T-cell (primary cell): ENCODE measurements around the gene NAPB. TPM values are rescaled to one million over a fixed set of nuclear protein-coding genes. Genes with fewer than 3 reads are reported as not detected.

Experiments used
- ATAC-seq, 4 experiments: fragments of 200-7000 bp in 3 of 4; fragments of 150-1000 bp in 1 of 4; cut with Tn5 transposase; replicated peaks in 1 of 4; 1 replicate in 3 of 4; 2 replicates in 1 of 4; pipeline ENCODE4 v1.10.0; 2021; ENCODE audit warnings: moderate library complexity in 3 of 4, mild to moderate bottlenecking in 2 of 4, moderate number of reproducible peaks in 1 of 4
- CTCF ChIA-PET, 2 donors: fragments of 300-600 bp; sonication (Branson Sonifier 250); formaldehyde crosslinking; loops; one replicate each; lab custom pipeline; 2022; ENCODE audit warnings: antibody characterized with exemption in 2 of 2; lab: Charles Lee
- POLR2A ChIA-PET, 2 donors: fragments of 300-600 bp; sonication (Branson Sonifier 250); formaldehyde crosslinking; loops; one replicate each; lab custom pipeline; 2022; ENCODE audit warnings: antibody characterized with exemption in 2 of 2; lab: Charles Lee
- DNase-seq, 35 experiments: peaks; one replicate each; pipeline versions ENCODE4 v3.0.0 to v3.0.0-alpha.2; 2013 to 2023
- H3K27ac ChIP-seq: one replicate; pipeline ENCODE4 v1.5.1; 2013; ENCODE audit warnings: low read length
- H3K27me3 ChIP-seq, 2 experiments: replicated peaks in 1 of 2; 1 replicate in 1 of 2; 2 replicates in 1 of 2; pipeline versions ENCODE4 v1.6.1 to v1.7.0; 2013; ENCODE audit warnings: low read length in 1 of 2, mixed read lengths in 1 of 2; ENCODE audit not compliant: control insufficient read depth in 2 of 2, insufficient read depth in 2 of 2; ENCODE audit errors: extremely low read depth in 1 of 2
- H3K36me3 ChIP-seq, 2 donors: 1 replicate in 1 of 2; 2 replicates in 1 of 2; pipeline versions ENCODE4 v1.6.1 to v1.7.0; 2013; ENCODE audit warnings: low read length in 1 of 2; ENCODE audit not compliant: control insufficient read depth in 2 of 2, insufficient read depth in 1 of 2; ENCODE audit errors: extremely low read depth in 1 of 2
- H3K4me1 ChIP-seq, 2 experiments: 1 replicate in 1 of 2; 2 replicates in 1 of 2; pipeline versions ENCODE4 v1.6.1 to v1.7.0; 2013; ENCODE audit warnings: low read length in 2 of 2, mixed read lengths in 1 of 2; ENCODE audit not compliant: insufficient read depth in 2 of 2, control insufficient read depth in 1 of 2; ENCODE audit errors: extremely low read depth in 1 of 2
- H3K4me3 ChIP-seq, 2 donors: 1 replicate in 1 of 2; 2 replicates in 1 of 2; pipeline versions ENCODE4 v1.5.1 to v1.7.0; 2013; ENCODE audit warnings: mild to moderate bottlenecking in 2 of 2, low read length in 1 of 2, moderate library complexity in 1 of 2; ENCODE audit not compliant: control insufficient read depth in 1 of 2; ENCODE audit errors: extremely low read depth in 1 of 2
- H3K9me3 ChIP-seq: 2 replicates; pipeline ENCODE4 v1.7.0; 2013
- H3K27ac Mint-ChIP-seq, 2 donors: one replicate each; pipeline ENCODE4 v1.8.0; 2020 to 2021; ENCODE audit warnings: mild to moderate bottlenecking in 2 of 2, mixed read lengths in 2 of 2
- H3K27me3 Mint-ChIP-seq, 2 donors: one replicate each; pipeline ENCODE4 v1.8.0; 2021 to 2022; ENCODE audit warnings: mixed read lengths in 2 of 2
- H3K36me3 Mint-ChIP-seq: one replicate; pipeline ENCODE4 v1.8.0; 2021; ENCODE audit warnings: mixed read lengths
- H3K4me1 Mint-ChIP-seq, 3 donors: one replicate each; pipeline ENCODE4 v1.8.0; 2020 to 2022; ENCODE audit warnings: mixed read lengths in 3 of 3, mild to moderate bottlenecking in 1 of 3
- H3K4me3 Mint-ChIP-seq, 3 donors: one replicate each; pipeline ENCODE4 v1.8.0; 2020 to 2022; ENCODE audit warnings: mild to moderate bottlenecking in 3 of 3, mixed read lengths in 3 of 3, moderate library complexity in 3 of 3
- H3K9me3 Mint-ChIP-seq, 3 donors: one replicate each; pipeline ENCODE4 v1.8.0; 2020 to 2022; ENCODE audit warnings: mixed read lengths in 3 of 3
- WGBS: methylation state at CpG from one replicate; pipeline ENCODE4 v1.1.5; 2013; ENCODE audit warnings: missing lambda C conversion rate; ENCODE audit not compliant: insufficient coverage; 5-methylcytosine and 5-hydroxymethylcytosine counted together
- total RNA-seq, 35 experiments: library from RNA in 6 of 35; stranded (reverse) in 6 of 35; fragments of 120-200 nt in 1 of 35; gene quantifications; one replicate each; pipeline versions ENCODE4 v1.2.1 to v1.2.4 and lab custom pipeline; 2013 to 2026

The NAPB gene
- total RNA-seq, 5 donors from 2014 or later (not counting 1 experiment from before 2014, with no cell fraction given) = 10.4 to 14.6 (median 12.2) TPM

DNA sequence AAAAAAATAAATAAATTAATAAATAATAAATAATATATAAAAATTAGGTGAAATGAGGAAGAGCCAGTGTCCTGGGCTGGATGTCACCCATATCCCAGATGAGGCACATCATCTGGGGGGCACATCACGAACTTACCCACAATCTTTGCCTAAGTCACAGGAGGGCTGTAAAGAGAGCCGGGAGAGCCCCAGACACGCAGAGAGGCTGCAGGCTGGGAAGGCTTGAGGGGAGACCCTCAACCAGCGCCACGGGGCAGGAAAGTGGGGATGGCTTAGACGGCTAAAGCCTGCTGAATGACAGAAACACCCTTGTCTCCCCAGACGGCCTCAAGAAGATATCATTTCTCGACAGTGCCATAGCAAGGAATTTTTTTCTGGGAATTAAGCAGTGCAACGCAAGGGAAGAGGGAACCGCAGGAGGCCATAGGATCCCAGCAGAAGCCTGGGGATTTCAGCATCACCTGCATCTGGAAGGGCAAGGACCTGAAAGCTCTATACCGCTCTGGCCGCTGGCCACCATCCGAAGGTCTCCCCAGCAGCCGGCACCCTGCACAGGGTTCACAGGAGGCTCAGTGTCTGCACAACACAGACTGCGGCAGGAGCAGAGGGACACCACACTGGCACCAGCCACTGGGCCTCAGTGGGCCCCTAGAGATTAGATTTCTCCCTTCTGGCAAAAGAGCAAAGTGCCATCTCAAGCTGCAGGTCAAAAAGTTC lies 93.5 kb downstream of the NAPB start:
- no peaks in the 10 kb centered on the region for H3K9me3 ChIP-seq
- CTCF ChIA-PET = no interaction called here
- no peaks in the 10 kb centered on the region for H3K36me3 ChIP-seq
- H3K4me1 ChIP-seq = no peaks in the 10 kb centered on the region
- H3K4me3 ChIP-seq = no peak overlapping the region
- DNase-seq (no peak), ATAC-seq (no peak)
- no peak overlapping the region for H3K27ac Mint-ChIP-seq
- WGBS = 93% methylated on average over 15 of the region's 15 CpGs
- H3K27ac ChIP-seq = no peak overlapping the region
- H3K9me3 Mint-ChIP-seq = no peaks in the 10 kb centered on the region
- H3K4me3 Mint-ChIP-seq = no peak overlapping the region
- POLR2A ChIA-PET = no interaction called here
- H3K4me1 Mint-ChIP-seq = no peaks in the 10 kb centered on the region
- H3K27me3 ChIP-seq = no peaks in the 10 kb centered on the region
- H3K36me3 Mint-ChIP-seq = peaks cover 3% of the 10 kb centered on the region
- H3K27me3 Mint-ChIP-seq = no peaks in the 10 kb centered on the region

DNA sequence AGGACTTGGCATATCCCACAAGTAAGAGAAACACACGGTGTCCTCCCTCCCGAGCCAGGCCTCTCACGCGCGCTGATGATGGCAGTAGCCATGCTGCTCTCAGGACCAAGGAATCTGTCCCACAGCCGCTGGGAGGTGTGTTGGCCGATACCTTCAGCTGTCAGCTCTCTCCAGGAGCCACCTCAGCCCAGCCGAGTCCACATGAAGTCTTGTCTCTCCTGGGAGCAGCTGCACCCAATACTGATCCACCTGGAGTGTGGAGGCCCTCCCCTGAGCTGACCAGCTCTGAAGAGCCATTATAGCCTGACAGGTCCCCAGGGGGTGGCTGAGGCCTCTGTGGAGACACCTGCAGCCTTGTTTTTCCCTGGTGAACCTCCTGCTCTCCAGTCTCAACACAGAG lies 94.5 kb downstream of the NAPB start:
- ChIA-PET CTCF (no interaction called here), POLR2A (no interaction called here)
- Histone ChIP-seq H3K36me3 (no peaks in the 10 kb centered on the region), H3K4me1 (no peaks in the 10 kb centered on the region), H3K4me3 (no peak overlapping the region), H3K27me3 (no peaks in the 10 kb centered on the region), H3K9me3 (no peaks in the 10 kb centered on the region), H3K27ac (no peak overlapping the region)
- no peak overlapping the region for H3K4me3 Mint-ChIP-seq
- H3K4me1 Mint-ChIP-seq = no peaks in the 10 kb centered on the region
- no peak overlapping the region for H3K27ac Mint-ChIP-seq
- ATAC-seq = no peak
- no peaks in the 10 kb centered on the region for H3K27me3 Mint-ChIP-seq
- WGBS = 85% methylated on average over 8 of the region's 8 CpGs
- DNase-seq = no peak
- no peaks in the 10 kb centered on the region for H3K9me3 Mint-ChIP-seq
- peaks cover 3% of the 10 kb centered on the region for H3K36me3 Mint-ChIP-seq

DNA sequence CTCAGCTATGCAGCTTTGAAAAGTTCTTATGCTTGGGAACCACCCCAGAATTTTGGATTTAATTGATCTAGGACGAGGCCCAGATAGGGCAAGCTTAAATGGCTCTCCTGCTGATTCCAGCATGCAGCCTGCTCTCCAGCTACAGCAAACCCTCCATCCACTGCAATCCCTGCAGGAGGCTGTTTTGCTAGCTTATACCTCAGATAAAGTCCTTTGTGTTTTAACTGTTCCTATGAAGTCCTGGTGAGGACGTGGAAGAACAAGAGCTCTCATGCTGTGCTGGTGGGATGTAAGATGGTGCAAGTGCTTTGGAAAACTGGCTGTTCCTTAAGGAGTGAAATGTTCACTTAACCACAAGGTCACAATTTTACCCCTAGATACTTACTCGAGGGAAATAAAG lies 96.2 kb downstream of the NAPB start:
- CTCF ChIA-PET = no interaction called here
- POLR2A ChIA-PET = no interaction called here

More for the DNA sequence above, 96.2 kb downstream of the NAPB start:
- no peak for ATAC-seq
- H3K4me1 Mint-ChIP-seq = no peaks in the 10 kb centered on the region
- no peaks in the 10 kb centered on the region for H3K36me3 Mint-ChIP-seq
- H3K4me1 ChIP-seq = no peaks in the 10 kb centered on the region
- WGBS = 67% methylated on average over 1 of the region's 3 CpGs
- H3K4me3 ChIP-seq = no peak overlapping the region
- H3K36me3 ChIP-seq = no peaks in the 10 kb centered on the region
- no peak overlapping the region for H3K27ac ChIP-seq
- H3K9me3 Mint-ChIP-seq = no peaks in the 10 kb centered on the region
- H3K4me3 Mint-ChIP-seq = no peak overlapping the region
- H3K27me3 ChIP-seq = no peaks in the 10 kb centered on the region
- no peaks in the 10 kb centered on the region for H3K9me3 ChIP-seq
- no peak overlapping the region for H3K27ac Mint-ChIP-seq
- no peak for DNase-seq
- peaks cover 0 to 1% of the 10 kb centered on the region in 2 donors for H3K27me3 Mint-ChIP-seq

Other genes with a start within 250 kb of the NAPB start
- gene NXT1, start 70.7 kb downstream of the NAPB start, total RNA-seq = 10 to 100 TPM; 22.1 to 60.0 (median 24.4) TPM
- gene GZF1, start 59.3 kb downstream of the NAPB start, total RNA-seq = 10 to 100 TPM; 10.2 to 35.1 (median 13.1) TPM
- not detected for gene CSTL1, start 18.2 kb upstream of the NAPB start, total RNA-seq
- gene CST11, start 31.4 kb upstream of the NAPB start, total RNA-seq = not detected
- not detected for gene CST8, start 69.6 kb upstream of the NAPB start, total RNA-seq
- not detected for gene CST9L, start 147.0 kb upstream of the NAPB start, total RNA-seq
- gene CST9, start 184.4 kb upstream of the NAPB start, total RNA-seq = not detected
- gene CST3, start 216.5 kb upstream of the NAPB start, total RNA-seq = 1 to 10 TPM; 5.1 to 9.0 (median 5.3) TPM